Measurements from ENCODE around the gene PDE11A. TPM values are rescaled to one million over a fixed set of nuclear protein-coding genes. Genes with fewer than 3 reads are reported as not detected.

Gene PDE11A
- total and polyA plus RNA-seq, 2 of the 8 experiments (the other 6 are each of a cell fraction or from before 2014, with no cell fraction given), result 0.19 to 0.23 TPM

GRCh38 chr2:177728920-177729319 is 343.7 kb downstream of the PDE11A start (continued):
- TF ChIP-seq POLR2A (IDR thresholded peaks at IDR 0.05; ENCODE audit: control extremely low read depth in 1 of 2, low read depth in 2 of 2, low read length in 2 of 2), result no peak
- no peak for TF ChIP-seq MAFK (IDR thresholded peaks at IDR 0.05; ENCODE audit: low read depth, low read length)
- TF ChIP-seq KDM1A (IDR thresholded peaks at IDR 0.05; ENCODE audit: borderline replicate concordance, low read length), result no peak
- no peak for TF ChIP-seq YY1 (IDR thresholded peaks at IDR 0.05; ENCODE audit: low read depth, low read length)
- TF ChIP-seq, protein P1, sequence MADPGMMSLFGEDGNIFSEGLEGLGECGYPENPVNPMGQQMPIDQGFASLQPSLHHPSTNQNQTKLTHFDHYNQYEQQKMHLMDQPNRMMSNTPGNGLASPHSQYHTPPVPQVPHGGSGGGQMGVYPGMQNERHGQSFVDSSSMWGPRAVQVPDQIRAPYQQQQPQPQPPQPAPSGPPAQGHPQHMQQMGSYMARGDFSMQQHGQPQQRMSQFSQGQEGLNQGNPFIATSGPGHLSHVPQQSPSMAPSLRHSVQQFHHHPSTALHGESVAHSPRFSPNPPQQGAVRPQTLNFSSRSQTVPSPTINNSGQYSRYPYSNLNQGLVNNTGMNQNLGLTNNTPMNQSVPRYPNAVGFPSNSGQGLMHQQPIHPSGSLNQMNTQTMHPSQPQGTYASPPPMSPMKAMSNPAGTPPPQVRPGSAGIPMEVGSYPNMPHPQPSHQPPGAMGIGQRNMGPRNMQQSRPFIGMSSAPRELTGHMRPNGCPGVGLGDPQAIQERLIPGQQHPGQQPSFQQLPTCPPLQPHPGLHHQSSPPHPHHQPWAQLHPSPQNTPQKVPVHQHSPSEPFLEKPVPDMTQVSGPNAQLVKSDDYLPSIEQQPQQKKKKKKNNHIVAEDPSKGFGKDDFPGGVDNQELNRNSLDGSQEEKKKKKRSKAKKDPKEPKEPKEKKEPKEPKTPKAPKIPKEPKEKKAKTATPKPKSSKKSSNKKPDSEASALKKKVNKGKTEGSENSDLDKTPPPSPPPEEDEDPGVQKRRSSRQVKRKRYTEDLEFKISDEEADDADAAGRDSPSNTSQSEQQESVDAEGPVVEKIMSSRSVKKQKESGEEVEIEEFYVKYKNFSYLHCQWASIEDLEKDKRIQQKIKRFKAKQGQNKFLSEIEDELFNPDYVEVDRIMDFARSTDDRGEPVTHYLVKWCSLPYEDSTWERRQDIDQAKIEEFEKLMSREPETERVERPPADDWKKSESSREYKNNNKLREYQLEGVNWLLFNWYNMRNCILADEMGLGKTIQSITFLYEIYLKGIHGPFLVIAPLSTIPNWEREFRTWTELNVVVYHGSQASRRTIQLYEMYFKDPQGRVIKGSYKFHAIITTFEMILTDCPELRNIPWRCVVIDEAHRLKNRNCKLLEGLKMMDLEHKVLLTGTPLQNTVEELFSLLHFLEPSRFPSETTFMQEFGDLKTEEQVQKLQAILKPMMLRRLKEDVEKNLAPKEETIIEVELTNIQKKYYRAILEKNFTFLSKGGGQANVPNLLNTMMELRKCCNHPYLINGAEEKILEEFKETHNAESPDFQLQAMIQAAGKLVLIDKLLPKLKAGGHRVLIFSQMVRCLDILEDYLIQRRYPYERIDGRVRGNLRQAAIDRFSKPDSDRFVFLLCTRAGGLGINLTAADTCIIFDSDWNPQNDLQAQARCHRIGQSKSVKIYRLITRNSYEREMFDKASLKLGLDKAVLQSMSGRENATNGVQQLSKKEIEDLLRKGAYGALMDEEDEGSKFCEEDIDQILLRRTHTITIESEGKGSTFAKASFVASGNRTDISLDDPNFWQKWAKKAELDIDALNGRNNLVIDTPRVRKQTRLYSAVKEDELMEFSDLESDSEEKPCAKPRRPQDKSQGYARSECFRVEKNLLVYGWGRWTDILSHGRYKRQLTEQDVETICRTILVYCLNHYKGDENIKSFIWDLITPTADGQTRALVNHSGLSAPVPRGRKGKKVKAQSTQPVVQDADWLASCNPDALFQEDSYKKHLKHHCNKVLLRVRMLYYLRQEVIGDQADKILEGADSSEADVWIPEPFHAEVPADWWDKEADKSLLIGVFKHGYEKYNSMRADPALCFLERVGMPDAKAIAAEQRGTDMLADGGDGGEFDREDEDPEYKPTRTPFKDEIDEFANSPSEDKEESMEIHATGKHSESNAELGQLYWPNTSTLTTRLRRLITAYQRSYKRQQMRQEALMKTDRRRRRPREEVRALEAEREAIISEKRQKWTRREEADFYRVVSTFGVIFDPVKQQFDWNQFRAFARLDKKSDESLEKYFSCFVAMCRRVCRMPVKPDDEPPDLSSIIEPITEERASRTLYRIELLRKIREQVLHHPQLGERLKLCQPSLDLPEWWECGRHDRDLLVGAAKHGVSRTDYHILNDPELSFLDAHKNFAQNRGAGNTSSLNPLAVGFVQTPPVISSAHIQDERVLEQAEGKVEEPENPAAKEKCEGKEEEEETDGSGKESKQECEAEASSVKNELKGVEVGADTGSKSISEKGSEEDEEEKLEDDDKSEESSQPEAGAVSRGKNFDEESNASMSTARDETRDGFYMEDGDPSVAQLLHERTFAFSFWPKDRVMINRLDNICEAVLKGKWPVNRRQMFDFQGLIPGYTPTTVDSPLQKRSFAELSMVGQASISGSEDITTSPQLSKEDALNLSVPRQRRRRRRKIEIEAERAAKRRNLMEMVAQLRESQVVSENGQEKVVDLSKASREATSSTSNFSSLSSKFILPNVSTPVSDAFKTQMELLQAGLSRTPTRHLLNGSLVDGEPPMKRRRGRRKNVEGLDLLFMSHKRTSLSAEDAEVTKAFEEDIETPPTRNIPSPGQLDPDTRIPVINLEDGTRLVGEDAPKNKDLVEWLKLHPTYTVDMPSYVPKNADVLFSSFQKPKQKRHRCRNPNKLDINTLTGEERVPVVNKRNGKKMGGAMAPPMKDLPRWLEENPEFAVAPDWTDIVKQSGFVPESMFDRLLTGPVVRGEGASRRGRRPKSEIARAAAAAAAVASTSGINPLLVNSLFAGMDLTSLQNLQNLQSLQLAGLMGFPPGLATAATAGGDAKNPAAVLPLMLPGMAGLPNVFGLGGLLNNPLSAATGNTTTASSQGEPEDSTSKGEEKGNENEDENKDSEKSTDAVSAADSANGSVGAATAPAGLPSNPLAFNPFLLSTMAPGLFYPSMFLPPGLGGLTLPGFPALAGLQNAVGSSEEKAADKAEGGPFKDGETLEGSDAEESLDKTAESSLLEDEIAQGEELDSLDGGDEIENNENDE (IDR thresholded peaks at IDR 0.05; ENCODE audit: insufficient replicate concordance, low read length), result no peak
- TF ChIP-seq, protein P2, sequence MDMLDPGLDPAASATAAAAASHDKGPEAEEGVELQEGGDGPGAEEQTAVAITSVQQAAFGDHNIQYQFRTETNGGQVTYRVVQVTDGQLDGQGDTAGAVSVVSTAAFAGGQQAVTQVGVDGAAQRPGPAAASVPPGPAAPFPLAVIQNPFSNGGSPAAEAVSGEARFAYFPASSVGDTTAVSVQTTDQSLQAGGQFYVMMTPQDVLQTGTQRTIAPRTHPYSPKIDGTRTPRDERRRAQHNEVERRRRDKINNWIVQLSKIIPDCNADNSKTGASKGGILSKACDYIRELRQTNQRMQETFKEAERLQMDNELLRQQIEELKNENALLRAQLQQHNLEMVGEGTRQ (IDR thresholded peaks at IDR 0.05; ENCODE audit: low read length), result no peak
- TF ChIP-seq BCL11A (IDR thresholded peaks at IDR 0.05; ENCODE audit: low read depth in 2 of 2, low read length in 2 of 2), result no peak
- TF ChIP-seq CEBPB (IDR thresholded peaks at IDR 0.05; ENCODE audit: low read depth, low read length), result no peak

Data from H1 (cell line).